SK-N-SH treated with all-trans-retinoic acid at 6 μM for 48 hours (cell line): ENCODE measurements around the gene CD79A.

Experiments
- ATAC-seq: fragments of 200-7000 bp; cut with Tn5 transposase; 3 replicates; pipeline ENCODE4 v1.9.1; 2020; ENCODE audit warnings: mild to moderate bottlenecking, moderate library complexity
- ARNTL ChIP-seq: fragments of 450-650 bp; formaldehyde crosslinking; IDR thresholded peaks from 2 replicates; pipeline ENCODE4 v1.5.0; 2020; ENCODE audit warnings: low read depth, mild to moderate bottlenecking, moderate library complexity, borderline replicate concordance
- BACH2 ChIP-seq: fragments of 250-450 bp; sonication (Bioruptor Pico); IDR thresholded peaks from 2 replicates; pipeline ENCODE4 v1.9.0; 2021; ENCODE audit warnings: mild to moderate bottlenecking, borderline replicate concordance
- CSDC2 ChIP-seq: fragments of 250-450 bp; sonication (Bioruptor Pico); IDR thresholded peaks from 2 replicates; pipeline ENCODE4 v1.5.0; 2020; ENCODE audit warnings: mild to moderate bottlenecking, moderate library complexity
- ESRRG ChIP-seq: fragments of 250-450 bp; sonication (Bioruptor Pico); IDR thresholded peaks from 2 replicates; pipeline ENCODE4 v1.6.1; 2021; ENCODE audit warnings: mild to moderate bottlenecking
- GLIS3 ChIP-seq: fragments of 250-450 bp; sonication (Bioruptor Pico); IDR thresholded peaks from 2 replicates; pipeline ENCODE4 v1.5.0; 2020; ENCODE audit warnings: mild to moderate bottlenecking, moderate library complexity
- ISL1 ChIP-seq: fragments of 250-450 bp; sonication (Bioruptor Pico); IDR thresholded peaks from 2 replicates; pipeline ENCODE4 v2.1.2; 2022; ENCODE audit warnings: mild to moderate bottlenecking, moderate library complexity
- PPARA ChIP-seq: fragments of 250-450 bp; sonication (Bioruptor Pico); IDR thresholded peaks from 2 replicates; pipeline ENCODE4 v1.5.0; 2020; ENCODE audit warnings: mild to moderate bottlenecking, borderline replicate concordance
- SNAI2 ChIP-seq: fragments of 250-450 bp; sonication (Bioruptor Pico); IDR thresholded peaks from 2 replicates; pipeline ENCODE4 v1.5.0; 2020; ENCODE audit warnings: mild to moderate bottlenecking, moderate library complexity
- TCF4 ChIP-seq: fragments of 250-450 bp; sonication (Bioruptor Pico); IDR thresholded peaks from 2 replicates; pipeline ENCODE4 v1.8.0; 2021; ENCODE audit warnings: mild to moderate bottlenecking, moderate library complexity, borderline replicate concordance
- TOX ChIP-seq: fragments of 250-450 bp; sonication (Bioruptor Pico); IDR thresholded peaks from 2 replicates; pipeline ENCODE4 v1.8.0; 2021; ENCODE audit warnings: mild to moderate bottlenecking, moderate library complexity, borderline replicate concordance
- ZFP3 ChIP-seq: fragments of 250-450 bp; sonication (Bioruptor Pico); IDR thresholded peaks from 2 replicates; pipeline ENCODE4 v1.5.0; 2020; ENCODE audit warnings: mild to moderate bottlenecking, moderate library complexity
- ZFP30 ChIP-seq: fragments of 450-650 bp; formaldehyde crosslinking; IDR thresholded peaks from 2 replicates; pipeline ENCODE4 v1.5.0; 2022; ENCODE audit warnings: mild to moderate bottlenecking, moderate library complexity
- TF ChIP-seq, protein P1 (sequence below): fragments of 250-450 bp; sonication (Bioruptor Pico); IDR thresholded peaks from 2 replicates; pipeline ENCODE4 v1.5.1; 2020; ENCODE audit warnings: low read depth, mild to moderate bottlenecking, moderate library complexity
- TF ChIP-seq, protein P2 (sequence below): fragments of 250-450 bp; sonication (Bioruptor Pico); IDR thresholded peaks from 2 replicates; pipeline ENCODE4 v1.8.0; 2020; ENCODE audit warnings: mild to moderate bottlenecking, moderate library complexity, borderline replicate concordance
- TF ChIP-seq, protein P3 (sequence below): fragments of 250-450 bp; sonication (Bioruptor Pico); IDR thresholded peaks from 2 replicates; pipeline ENCODE4 v1.5.1; 2021; ENCODE audit warnings: mild to moderate bottlenecking, moderate library complexity
- TF ChIP-seq, protein P4 (sequence below): fragments of 250-450 bp; sonication (Bioruptor Pico); IDR thresholded peaks from 2 replicates; pipeline ENCODE4 v1.8.0; 2021; ENCODE audit warnings: low read depth, mild to moderate bottlenecking, moderate library complexity, borderline replicate concordance
- TF ChIP-seq, protein P5 (sequence below): fragments of 250-450 bp; sonication (Bioruptor Pico); IDR thresholded peaks from 2 replicates; pipeline ENCODE4 v1.5.0; 2020; ENCODE audit warnings: mild to moderate bottlenecking, moderate library complexity

CD79A gene

DNA sequence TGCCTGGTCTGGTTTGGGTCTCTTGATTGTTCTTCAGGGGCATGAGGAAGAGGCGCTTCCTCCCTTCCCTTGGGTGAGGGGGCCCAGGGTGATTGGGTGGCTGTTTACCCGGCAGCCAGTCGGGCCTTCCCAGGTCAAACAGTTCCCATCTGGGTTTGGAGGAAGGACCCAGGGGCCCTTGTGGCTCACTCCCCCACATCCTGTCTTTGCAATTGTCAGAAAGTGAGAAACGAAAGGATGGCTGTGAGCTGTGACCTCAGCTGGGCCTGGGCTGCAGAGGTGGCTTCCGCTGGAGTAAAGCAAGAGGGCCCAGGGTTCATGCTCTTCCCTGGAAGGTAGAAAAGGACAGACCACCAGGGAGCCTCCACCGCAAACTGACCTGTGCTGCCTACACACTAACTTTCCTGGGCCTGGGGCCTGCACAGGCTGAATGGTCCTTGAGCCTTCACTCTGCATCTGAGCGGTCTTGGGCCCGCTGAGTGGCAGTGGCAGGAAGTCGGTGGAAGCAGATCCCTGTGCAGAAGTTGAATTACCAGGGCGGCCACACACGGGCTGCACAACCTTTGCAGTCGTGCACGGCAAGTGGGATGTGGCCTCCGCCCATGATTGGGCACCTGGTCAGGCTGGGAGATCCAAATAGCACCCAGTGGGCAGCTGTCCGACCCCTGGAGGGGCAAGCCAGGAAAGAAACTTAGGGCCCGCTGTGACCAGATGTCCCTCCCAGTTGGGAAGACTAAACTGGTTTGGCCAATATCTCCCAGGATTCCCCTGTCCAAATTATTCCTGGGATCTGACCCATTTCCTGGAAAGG is 5.3 kb upstream of the CD79A start:
- TF ChIP-seq SNAI2 (CRISPR knock-in tag) (no peak), GLIS3 (CRISPR knock-in tag) (peak; percentile 48; the same call in 1 of the 2 replicates), ESRRG (CRISPR knock-in tag) (peak; percentile 13; the same call in 1 of the 2 replicates), TCF4 (no peak; the same call in 1 of the 2 replicates)
- TF ChIP-seq, protein P1, sequence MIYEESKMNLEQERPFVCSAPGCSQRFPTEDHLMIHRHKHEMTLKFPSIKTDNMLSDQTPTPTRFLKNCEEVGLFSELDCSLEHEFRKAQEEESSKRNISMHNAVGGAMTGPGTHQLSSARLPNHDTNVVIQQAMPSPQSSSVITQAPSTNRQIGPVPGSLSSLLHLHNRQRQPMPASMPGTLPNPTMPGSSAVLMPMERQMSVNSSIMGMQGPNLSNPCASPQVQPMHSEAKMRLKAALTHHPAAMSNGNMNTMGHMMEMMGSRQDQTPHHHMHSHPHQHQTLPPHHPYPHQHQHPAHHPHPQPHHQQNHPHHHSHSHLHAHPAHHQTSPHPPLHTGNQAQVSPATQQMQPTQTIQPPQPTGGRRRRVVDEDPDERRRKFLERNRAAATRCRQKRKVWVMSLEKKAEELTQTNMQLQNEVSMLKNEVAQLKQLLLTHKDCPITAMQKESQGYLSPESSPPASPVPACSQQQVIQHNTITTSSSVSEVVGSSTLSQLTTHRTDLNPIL: peak; percentile 14; the same call in 1 of the 2 replicates
- TF ChIP-seq, protein P2, sequence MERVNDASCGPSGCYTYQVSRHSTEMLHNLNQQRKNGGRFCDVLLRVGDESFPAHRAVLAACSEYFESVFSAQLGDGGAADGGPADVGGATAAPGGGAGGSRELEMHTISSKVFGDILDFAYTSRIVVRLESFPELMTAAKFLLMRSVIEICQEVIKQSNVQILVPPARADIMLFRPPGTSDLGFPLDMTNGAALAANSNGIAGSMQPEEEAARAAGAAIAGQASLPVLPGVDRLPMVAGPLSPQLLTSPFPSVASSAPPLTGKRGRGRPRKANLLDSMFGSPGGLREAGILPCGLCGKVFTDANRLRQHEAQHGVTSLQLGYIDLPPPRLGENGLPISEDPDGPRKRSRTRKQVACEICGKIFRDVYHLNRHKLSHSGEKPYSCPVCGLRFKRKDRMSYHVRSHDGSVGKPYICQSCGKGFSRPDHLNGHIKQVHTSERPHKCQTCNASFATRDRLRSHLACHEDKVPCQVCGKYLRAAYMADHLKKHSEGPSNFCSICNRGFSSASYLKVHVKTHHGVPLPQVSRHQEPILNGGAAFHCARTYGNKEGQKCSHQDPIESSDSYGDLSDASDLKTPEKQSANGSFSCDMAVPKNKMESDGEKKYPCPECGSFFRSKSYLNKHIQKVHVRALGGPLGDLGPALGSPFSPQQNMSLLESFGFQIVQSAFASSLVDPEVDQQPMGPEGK (CRISPR knock-in tag): peak; percentile 17
- TF ChIP-seq, protein P3, sequence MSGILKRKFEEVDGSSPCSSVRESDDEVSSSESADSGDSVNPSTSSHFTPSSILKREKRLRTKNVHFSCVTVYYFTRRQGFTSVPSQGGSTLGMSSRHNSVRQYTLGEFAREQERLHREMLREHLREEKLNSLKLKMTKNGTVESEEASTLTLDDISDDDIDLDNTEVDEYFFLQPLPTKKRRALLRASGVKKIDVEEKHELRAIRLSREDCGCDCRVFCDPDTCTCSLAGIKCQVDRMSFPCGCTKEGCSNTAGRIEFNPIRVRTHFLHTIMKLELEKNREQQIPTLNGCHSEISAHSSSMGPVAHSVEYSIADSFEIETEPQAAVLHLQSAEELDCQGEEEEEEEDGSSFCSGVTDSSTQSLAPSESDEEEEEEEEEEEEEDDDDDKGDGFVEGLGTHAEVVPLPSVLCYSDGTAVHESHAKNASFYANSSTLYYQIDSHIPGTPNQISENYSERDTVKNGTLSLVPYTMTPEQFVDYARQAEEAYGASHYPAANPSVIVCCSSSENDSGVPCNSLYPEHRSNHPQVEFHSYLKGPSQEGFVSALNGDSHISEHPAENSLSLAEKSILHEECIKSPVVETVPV (CRISPR knock-in tag): peak; percentile 80; the same call in 1 of the 2 replicates
- 0 out of 3 replicates have a peak, but pooled peaks have one; percentile 1 for ATAC-seq

DNA sequence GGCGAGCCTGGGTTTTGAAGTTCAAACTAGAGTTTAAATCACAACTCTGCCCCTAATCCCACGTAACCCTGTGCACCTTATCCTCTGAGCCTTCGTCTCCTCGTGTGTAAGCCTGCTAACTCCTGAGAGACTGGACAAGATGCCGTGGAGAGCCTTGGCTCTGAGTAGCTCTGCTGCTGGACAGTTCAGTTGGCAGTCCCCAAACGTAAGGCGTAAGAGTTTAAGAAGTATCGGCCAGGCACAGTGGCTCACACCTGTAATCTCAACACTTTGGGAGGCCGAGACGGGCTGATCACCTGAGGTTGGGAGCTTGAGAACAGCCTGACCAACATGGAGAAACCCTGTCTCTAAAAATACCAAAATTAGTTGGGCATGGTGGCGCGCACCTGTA is 4.7 kb upstream of the CD79A start:
- ATAC-seq: peak; percentile 1; the same call in 1 of the 3 replicates
- TF ChIP-seq ISL1 (CRISPR knock-in tag) (no peak), ZFP3 (peak; percentile 95), ZFP30 (no peak)
- TF ChIP-seq, protein P2 (CRISPR knock-in tag): 0 out of 2 replicates have a peak, but pooled peaks have one; percentile 8
- TF ChIP-seq, protein P1: no peak
- TF ChIP-seq, all 23 proteins: peak for 2

DNA sequence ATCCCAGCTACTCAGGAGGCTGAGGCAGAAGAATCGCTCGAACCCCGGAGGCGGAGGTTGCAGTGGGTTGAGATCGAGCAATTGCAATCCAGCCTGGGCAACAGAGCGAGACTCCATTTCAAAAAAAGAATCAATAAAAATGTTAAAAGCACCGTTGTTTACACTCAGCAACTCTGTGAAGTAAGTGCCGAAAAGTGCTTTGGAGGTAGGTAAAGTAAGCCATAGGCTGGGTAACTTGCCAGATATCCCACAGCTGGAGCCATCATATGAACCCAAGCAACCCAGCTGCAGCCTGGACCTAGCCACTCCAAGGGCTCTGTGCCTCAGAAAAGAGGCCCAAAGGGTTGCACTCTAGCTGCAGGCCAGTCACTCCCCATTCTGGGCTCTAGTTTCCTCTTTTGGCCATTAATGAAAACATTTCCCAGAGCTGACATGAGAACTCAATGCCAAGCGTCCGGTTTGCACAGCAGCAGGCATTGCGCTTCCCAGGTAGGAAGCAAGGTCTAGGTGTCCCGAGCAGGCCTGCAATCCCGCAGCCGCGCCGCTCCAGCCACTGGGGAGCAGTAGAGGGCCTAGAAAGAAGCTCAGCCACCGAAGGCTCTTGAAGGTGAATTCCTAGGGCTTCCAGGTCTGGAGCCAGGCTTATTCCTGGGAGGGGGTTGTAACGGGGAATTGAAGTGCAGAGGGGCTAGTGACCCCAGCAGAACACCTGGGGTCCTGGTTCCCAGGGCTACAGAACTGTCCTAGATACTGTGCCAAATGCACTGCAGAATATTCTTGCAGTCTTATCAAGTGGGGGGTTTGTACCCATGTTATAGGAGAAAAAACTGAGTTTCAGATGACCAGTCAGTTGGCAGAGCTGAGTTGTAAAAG is 4.1 kb upstream of the CD79A start:
- ATAC-seq: peak; percentile 79
- TF ChIP-seq, protein P4, sequence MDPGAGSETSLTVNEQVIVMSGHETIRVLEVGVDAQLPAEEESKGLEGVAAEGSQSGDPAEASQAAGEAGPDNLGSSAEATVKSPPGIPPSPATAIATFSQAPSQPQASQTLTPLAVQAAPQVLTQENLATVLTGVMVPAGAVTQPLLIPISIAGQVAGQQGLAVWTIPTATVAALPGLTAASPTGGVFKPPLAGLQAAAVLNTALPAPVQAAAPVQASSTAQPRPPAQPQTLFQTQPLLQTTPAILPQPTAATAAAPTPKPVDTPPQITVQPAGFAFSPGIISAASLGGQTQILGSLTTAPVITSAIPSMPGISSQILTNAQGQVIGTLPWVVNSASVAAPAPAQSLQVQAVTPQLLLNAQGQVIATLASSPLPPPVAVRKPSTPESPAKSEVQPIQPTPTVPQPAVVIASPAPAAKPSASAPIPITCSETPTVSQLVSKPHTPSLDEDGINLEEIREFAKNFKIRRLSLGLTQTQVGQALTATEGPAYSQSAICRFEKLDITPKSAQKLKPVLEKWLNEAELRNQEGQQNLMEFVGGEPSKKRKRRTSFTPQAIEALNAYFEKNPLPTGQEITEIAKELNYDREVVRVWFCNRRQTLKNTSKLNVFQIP (CRISPR knock-in tag): no peak
- TF ChIP-seq, protein P1: no peak
- TF ChIP-seq BACH2 (no peak), ZFP30 (no peak), ARNTL (CRISPR knock-in tag) (no peak), CSDC2 (CRISPR knock-in tag) (no peak), PPARA (CRISPR knock-in tag) (no peak), TOX (peak; percentile 34; the same call in 1 of the 2 replicates), GLIS3 (CRISPR knock-in tag) (peak; percentile 58)
- TF ChIP-seq, protein P5, sequence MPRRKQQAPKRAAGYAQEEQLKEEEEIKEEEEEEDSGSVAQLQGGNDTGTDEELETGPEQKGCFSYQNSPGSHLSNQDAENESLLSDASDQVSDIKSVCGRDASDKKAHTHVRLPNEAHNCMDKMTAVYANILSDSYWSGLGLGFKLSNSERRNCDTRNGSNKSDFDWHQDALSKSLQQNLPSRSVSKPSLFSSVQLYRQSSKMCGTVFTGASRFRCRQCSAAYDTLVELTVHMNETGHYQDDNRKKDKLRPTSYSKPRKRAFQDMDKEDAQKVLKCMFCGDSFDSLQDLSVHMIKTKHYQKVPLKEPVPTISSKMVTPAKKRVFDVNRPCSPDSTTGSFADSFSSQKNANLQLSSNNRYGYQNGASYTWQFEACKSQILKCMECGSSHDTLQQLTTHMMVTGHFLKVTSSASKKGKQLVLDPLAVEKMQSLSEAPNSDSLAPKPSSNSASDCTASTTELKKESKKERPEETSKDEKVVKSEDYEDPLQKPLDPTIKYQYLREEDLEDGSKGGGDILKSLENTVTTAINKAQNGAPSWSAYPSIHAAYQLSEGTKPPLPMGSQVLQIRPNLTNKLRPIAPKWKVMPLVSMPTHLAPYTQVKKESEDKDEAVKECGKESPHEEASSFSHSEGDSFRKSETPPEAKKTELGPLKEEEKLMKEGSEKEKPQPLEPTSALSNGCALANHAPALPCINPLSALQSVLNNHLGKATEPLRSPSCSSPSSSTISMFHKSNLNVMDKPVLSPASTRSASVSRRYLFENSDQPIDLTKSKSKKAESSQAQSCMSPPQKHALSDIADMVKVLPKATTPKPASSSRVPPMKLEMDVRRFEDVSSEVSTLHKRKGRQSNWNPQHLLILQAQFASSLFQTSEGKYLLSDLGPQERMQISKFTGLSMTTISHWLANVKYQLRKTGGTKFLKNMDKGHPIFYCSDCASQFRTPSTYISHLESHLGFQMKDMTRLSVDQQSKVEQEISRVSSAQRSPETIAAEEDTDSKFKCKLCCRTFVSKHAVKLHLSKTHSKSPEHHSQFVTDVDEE (CRISPR knock-in tag): no peak
- TF ChIP-seq, protein P2 (CRISPR knock-in tag): peak; percentile 68; the same call in 1 of the 2 replicates
